DMS53 treated with DMSO at 0.1 percent for 48 hours (cell line): ENCODE results near the gene MYH11.
"Not testable (repeated sequence)": the region's sequence is repeated elsewhere in the genome, so short reads cannot be mapped to it uniquely, and the experiment has no call there.

Experiments
- DNase-seq: peaks from one replicate; lab custom pipeline; 2025; ENCODE audit not compliant: unreplicated experiment; lab: John Stamatoyannopoulos, UW

MYH11 gene

DNA sequence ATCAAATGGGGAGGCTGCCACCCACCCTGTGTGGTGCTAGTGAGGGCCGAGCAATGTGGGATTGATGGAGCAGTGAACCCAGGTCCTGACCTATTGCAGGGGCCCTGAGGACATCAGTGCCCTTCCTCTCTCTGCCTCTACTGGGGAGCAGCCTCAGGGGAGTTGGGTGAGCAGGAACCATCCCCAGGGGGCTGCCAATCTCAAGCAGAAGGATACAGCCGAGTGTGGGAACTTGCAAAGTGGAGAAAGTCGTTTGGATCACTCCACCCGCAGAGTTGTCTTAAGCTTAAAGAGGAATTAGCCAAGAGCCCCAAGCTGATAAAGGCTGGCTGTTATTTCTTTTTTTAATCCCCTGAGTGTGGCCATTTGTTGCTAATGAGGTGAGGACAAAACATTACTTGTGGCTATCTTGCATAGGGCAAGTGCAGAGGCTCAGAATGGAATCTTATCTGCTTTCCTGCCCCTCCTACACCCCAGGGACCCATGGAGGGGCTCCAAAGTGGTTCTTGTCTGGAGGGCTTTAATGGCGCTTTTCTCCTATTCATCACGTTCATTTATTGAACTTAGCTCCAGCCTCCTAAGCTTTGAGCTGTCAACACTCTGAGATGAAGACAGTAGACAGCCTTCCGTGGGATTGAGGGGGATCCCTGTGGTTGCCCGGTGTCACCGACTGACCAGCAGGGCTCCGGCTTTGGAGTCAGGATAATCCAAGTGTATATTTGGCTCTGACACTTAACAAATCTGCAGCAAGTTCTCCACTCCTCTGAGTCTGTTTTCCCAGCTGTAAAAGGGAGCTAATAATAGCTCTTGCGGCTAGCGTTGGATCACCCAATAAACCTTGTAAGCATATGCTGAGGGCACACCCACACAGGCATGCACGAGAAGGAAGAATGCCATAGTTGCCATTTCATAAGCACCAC lies 45.1 kb downstream of the MYH11 start:
- no peak for DNase-seq

DNA sequence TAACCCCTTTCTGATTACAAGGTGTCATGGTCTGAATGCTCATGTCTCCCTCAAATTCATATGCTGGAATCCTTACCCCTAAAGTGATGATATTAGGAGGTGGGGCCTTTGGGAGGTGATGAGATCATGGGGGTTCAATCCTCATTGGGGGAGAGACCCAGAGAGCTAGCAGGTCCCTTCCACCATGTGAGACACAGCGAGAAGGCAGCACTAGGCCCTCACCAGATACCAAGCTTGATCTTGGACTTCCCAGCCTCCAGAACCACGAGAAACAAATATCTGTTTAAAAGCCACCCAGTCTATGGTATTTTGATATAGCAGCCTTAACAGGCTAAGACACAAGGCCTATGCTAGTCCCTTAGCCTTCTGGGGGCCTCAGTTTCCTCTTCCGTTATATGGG lies 45.9 kb downstream of the MYH11 start:
- DNase-seq: no peak

DNA sequence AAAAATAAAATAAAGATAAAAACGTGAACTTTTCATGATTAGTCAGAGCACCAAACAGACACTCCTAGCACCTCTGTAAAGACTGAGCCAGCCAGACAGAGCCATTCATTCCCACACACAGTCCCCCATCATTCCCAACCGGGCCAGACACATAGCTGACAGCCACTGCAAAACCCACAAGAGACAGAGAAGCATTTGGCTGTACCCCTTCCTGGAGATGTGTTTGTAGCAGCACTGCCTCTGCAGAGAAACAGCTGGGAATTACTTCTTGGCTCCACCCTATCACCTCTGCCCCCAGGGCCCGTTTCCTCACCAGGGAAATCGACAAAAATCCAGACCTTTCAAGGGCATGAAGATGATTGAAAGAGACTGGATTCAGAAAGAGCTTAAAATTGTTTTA lies 46.4 kb downstream of the MYH11 start:
- DNase-seq: no peak

DNA sequence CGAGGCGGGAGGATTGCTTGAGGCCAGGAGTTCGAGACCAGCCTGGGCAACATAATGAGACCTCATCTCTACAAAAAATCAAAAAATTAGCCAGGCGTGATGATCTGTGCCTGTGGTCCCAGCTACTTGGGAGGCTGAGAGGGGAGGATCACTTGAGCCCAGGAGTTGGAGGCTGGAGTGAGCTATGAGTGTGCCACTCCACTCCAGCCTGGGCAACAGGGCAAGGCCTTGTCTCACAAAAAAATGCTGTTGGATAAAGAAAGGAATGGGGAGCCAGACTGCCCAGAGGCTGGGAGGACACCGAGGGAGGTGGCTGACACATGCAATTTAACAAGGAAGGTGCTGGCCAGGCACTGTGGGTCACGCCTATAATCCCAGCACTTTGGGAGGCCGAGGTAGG lies 47.5 kb downstream of the MYH11 start:
- DNase-seq: not testable (repeated sequence)

DNA sequence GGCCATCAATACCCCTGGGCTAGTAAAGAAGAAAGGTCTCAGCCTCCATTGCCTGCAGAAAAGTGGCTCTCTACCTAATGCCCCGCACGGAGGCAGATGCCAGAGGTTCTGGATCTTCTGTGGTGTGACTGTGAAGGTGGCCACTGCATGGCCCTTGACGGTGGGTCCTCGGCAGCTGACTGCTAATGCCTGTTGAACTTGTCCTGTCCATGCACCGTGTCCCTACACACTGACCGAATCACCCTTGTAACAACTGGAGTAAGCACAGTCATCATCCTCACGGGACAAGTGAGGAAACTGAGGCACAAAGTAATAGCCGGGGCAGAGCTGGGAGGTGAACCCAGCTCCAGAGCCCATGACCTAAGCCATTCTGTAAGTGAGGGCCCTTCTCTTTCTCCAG lies 48.8 kb downstream of the MYH11 start:
- no peak for DNase-seq

DNA sequence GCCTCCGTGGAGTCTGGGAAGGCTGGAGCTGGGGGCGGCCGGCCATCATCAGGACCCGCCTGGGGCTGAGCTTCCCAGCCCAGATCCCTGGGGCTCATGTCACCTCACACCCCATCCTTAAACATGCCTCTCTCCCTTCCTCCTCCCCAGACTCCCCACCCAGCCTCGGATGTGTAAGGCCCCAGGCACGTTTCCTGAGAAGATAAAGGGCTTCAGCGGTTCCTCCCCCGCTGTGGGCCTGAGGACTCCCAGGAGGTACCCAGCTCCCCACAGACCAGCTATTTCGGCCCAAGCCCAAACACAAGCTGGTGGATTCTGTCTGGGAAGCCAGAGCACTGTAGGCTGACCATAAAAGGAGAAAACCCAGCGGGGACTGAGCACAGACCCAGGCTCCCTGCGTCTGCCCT lies 49.2 kb downstream of the MYH11 start:
- no peak for DNase-seq

DNA sequence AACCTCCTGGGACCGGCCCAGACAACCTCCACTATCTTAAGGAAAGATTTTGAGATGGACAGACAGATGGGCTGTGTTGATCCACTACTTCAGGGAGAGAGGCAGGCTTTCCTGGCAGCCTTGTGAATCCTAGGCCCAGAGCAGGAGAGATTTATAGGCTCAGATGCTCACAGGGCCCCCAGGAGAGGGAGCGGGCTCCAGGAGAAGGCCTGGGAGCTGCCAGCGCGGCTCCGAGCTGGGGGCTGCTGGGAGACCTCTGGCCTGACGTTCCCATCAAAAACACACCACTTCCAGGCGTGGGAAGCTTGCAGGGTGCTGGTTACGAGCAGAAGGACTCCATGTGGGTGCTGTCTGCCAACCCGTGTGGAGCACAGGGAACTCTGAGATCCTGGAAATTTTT lies 53.2 kb downstream of the MYH11 start:
- DNase-seq: no peak

DNA sequence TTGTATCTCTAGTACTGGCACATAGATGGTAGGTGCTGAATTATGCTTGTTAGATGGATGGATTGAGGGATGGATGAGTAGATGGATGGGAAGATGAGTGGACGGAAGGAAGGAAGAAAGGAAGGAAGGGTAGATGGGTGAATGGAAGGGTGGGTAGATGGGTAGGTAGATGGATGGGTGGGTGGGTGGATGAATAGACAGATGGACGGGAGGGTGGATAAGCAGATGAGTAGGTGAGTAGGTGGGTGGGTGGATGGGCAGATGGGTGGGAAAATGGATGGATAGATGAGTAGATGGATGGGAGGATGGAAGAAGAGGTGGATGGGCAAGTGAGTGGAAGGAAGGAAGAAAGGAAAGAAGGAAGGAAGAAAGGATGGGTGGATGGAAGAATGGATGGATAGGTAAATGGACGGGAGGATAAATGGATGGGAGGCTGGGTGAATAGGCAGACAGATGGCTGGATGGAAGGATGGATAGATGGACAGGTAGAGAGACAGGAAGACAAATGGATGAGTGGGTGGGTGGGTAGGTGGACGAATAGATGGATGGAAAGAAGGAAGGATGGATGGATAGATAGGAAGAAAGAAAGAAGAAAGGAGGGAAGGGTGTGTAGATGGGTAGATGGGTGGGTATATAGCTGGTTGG lies 56.9 kb downstream of the MYH11 start:
- no peak for DNase-seq

DNA sequence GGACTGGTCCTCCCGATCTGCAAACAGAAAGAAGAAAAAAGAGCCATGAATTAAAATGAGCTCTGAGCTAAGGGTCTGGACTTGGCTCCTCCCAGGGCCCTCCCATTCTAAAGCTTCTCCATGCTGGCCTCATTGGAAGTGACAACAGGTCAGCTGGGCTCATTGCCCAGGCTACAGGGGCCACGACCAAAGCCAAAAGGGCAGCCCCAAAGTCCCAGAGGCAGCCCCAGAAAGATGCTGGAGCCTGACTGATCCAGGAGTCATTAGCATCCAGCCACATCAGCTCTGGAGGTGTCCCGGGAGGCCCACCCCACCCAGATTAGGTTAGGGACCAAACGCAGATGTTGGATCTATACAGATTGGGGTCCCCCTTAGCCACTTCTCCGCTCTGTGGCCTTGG lies 58.2 kb downstream of the MYH11 start:
- DNase-seq: no peak

DNA sequence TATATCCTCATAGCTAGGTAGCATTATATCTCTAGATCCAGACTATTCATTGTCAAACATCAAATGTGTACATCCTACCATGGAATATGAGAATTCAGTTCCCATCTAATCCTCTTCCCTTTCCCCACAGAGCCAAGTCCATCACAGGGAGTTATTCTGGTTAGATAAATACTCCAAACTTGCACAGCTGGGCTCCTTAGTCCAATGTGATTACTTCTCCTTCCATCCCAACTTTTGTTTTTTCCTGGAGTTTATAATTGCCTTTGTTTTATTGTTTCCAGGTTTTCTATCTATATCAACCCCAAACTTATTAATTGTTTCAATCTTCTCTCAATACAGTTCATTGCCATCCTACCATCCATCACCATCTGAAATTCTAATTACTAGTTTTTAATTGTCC lies 59.9 kb downstream of the MYH11 start:
- DNase-seq: no peak

DNA sequence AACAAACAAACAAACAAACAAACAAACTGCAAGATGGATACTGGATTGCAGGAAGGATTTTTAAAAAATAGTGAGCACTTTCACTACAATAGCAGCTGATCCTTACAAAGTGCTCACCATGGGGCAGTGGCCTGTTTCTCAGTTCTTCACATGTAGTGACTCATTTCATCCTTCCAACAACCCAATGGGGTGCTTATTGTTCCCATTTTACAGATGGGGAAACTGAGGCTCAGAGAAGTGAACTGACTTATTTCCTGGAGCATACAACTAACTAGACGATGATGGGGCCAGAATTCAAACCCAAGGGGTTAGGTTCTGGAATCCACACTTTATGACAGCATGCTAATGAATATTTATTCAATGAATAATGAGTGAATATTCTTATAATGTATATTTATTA lies 61.2 kb downstream of the MYH11 start:
- no peak for DNase-seq

DNA sequence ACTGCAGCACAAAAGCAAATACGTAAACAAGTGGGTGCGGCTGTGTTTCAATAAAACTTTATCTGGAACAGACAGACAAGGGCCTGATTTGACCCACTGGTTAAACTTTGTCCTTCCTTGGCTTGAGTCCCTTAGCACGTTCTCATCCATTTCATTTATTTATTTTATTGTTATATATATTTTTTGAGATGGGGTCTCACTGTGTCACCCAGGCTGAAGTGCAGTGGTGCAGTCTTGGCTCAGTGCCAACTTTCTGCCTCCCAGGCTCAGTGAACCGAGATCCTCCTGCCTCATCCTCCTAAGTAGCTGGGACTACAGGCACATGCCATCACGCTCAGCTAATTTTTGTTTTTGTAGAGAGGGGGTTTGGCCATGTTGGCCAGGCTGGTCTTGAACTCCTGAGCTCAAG lies 64.3 kb downstream of the MYH11 start:
- no peak for DNase-seq

DNA sequence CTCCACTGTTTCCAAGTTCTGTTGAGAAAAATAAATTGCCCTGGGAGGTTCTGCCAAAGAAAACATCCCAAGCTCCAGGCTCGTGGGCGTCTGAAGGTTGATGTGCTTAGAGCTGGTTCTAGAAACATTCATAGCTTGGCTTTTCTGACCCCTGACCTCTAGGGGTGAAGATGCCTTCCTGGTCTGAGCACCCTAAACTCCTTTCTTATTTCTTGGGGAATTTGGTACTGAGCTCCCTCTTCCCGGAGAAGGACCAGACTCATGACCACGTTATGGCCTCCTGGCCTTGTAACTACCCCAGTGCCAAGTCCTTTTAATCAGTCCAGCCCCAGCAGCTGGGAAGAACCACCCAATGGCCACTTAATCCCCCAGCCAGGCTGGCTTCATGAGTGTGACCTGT lies 66.4 kb downstream of the MYH11 start:
- no peak for DNase-seq

DNA sequence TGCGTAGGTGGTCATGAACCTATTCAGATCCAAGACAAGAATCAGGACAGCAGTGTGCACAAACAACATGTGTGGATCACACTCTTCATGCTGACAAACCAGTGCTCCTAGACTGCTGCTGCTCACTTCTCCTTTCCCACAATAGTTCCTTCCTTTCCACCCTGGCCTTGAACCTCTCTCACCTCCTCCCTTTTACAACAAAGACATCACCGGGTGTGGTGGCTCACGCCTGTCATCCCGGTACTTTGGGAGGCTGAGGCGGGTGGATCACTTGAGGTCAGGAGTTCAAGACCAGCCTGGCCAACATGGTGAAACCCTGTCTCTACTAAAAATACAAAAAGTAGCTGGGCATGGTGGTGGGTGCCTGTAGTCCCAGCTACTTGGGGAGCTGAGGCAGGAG lies 67.0 kb downstream of the MYH11 start:
- not testable (repeated sequence) for DNase-seq

DNA sequence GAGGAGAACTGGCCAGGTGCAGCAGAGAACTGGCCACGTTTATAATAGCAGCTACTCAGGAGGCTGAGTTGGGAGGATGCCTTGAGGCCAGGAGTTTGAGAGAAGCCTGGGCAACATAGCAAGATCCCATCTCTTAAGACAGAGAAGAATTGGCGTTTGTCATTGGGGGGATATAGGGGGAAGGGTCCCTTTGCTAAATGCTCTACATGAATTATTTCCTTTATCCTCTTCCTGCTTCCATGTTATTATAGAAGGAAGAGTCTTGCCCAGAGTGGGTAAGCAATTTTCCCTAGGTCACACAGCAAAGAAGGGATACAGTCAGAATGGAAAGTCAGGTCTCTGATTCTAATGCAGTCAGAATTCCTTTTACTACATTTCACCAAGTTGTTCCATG lies 68.0 kb downstream of the MYH11 start:
- no peak for DNase-seq

DNA sequence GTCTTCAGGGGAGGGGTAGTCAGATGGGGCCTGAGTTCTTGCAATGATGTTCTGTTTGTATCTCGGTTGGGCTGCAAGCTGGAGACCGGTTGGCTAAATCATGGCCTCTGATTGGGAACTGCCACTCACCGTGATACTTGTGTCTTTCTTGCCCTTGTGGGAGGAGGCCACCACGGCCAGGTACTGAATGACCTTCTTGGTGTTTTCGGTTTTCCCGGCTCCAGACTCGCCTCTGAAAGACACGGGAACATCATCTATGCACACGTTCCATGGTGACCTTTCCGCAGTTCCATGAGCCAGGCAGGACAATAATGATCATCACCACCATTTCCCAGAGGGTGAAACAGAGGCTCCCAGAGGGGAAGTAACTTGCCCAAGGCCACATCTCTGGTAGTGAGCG lies 70.3 kb downstream of the MYH11 start:
- DNase-seq: no peak

DNA sequence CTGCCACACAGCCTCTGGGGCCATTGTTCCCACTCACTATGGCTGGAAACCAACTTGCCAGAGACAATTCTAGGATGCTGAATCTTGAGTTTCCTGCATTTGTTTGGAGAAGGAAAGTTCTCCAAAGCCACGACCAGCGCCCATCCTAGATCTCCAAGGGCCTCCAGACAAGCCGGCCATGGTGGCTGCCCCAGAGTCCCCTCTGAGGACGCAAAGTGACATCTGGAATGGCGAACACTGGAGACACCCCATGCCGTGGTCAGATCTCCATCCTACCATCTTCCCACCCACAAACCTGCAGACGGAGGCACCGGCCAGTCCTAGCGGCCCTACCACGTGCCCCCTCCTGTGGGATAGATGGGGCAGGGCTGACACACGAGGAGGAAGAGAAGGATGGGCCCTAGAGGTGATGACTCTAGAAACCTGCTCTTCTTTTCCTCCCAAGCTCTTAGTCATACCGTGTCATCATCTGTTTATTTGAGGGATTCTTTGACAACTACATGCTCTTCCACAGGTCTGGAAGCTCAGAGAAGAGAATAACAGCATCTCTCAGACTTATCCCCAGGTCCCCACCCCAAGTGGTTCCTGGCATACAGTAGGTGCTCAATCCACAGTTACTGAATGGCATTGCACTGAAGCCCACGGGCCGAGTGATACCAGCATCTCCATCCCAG lies 71.3 kb downstream of the MYH11 start:
- no peak for DNase-seq

DNA sequence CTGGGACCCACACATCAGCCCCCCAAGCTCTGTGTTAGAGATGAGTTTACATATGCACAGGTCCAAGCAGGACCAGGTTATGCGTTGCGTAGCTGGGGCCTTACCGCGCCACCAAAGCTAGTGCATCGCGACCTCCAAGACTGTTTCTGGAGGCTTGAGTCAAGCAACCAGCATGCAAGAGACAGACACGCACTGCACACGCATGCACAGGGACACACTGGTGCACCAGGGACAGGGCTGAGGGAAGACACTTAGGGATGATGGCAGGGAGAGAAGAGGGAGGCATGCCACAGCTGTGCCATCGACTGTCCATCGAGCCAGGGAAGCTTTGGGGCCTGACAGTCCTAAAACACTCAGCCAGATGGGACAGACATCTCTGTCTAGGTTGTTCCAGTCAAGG lies 72.8 kb downstream of the MYH11 start:
- DNase-seq: no peak

DNA sequence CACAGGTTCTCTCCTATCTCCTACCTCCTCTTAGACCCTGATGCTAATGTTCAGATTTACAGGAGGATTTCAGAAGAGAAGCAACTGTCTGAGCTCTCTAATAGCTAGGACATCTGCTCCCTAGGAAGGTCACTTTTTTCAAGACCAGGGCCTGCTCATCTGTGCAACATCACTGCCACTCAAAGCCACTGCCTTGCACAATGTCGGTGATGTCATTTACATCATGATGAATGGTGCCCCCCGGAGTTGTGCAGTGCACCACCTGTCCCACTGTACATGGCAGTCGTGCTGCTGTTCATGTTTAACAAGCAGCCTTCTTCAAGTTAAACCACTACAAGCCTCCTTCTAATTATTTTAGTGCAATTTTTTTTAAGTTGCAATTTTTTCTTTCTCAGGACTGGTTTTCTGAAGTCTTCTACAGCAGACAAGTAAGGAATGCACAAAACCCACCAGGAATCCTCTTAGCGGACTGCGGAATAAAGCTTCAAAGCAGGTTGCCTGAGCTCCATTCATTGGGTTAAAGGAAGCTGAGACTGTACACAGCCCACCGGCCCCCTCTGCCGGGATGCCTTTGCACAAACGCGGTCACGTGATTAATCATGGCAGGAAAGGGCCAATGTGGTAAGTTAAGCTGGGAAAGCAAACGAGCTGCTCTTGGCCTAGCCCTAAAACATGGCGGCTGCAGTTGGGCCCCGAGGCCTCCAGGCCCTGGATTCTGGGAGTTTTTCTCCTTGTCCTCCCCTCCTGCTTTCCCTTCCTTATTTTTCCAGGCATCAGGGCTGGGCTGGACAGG lies 74.1 kb downstream of the MYH11 start:
- DNase-seq: no peak

DNA sequence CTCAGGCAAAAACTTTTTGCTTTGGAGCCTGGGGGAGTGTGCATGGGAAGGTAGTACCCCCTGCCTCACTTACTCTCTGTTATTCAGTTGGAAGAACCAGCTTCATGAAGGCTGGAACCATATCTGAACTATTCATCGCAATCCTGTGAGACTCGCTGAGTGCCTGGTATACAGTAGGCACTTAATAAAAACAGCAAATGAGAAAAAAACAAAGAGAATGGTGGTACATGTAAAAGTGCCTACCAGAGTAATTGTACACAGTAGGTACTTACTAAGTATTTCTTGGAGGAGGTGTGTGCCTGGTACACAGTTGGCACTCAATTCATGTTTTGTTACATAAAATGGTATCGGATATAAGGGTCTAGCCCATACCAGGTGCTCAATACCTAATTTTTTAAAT lies 75.2 kb downstream of the MYH11 start:
- no peak for DNase-seq

DNA sequence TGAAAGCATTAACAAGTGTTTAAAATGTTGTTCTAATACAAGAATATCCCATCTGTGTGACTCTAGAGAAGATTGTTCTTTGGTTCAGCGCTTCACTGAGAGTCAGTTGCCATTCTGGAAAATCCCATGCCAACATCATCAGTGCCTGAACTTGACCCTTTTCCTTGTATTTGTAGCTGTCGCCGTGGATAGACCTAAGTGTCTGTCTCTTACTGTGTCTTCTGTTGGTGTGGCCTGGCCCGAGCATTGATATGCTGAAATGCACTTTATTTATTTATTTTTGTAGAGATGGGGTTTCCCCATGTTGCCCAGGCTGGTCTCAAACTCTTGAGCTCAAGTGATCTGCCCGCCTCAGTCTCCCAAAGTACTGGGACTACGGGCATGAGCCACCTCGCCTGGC lies 76.0 kb downstream of the MYH11 start:
- no peak for DNase-seq
